Prostate gland (tissue), 2 donors: ENCODE measurements around the gene PAM16. TPM values are rescaled to one million over a fixed set of nuclear protein-coding genes. Genes with fewer than 3 reads are reported as not detected.

Source experiments
- DNase-seq: peaks from one replicate; pipeline ENCODE4 v3.0.0-alpha.2; 2019; ENCODE audit warnings: low spot score
- H3K27ac ChIP-seq, 2 donors: fragments of 200-600 bp; sonication (generic); 2 replicates each; pipeline ENCODE4 v1.5.1; 2017 to 2019
- H3K27me3 ChIP-seq: fragments of 200-600 bp; sonication (generic); replicated peaks from 2 replicates; pipeline ENCODE4 v1.5.1; 2019; ENCODE audit not compliant: insufficient read depth
- H3K36me3 ChIP-seq, 2 donors: fragments of 200-600 bp; sonication (generic); 1 replicate in 1 of 2; 2 replicates in 1 of 2; pipeline versions ENCODE4 v1.5.1 to v1.8.1; 2017 to 2019
- H3K4me1 ChIP-seq: fragments of 200-600 bp; sonication (generic); replicated peaks from 2 replicates; pipeline ENCODE4 v1.5.1; 2019
- H3K4me3 ChIP-seq, 2 donors: fragments of 200-600 bp; sonication (generic); 2 replicates each; pipeline ENCODE4 v1.5.1; 2017 to 2019
- H3K9me3 ChIP-seq: fragments of 200-600 bp; sonication (generic); 2 replicates; pipeline ENCODE4 v1.5.1; 2017
- CTCF ChIP-seq, 4 experiments: fragments of 200-600 bp in 2 of 4; fragments of 450-650 bp in 2 of 4; sonication (generic) in 2 of 4; IDR thresholded peaks; 1 replicate in 3 of 4; 2 replicates in 1 of 4; pipeline ENCODE4 v1.5.1; 2016 to 2019; ENCODE audit warnings: antibody characterized with exemption in 4 of 4, mild to moderate bottlenecking in 2 of 4, moderate library complexity in 2 of 4
- POLR2A ChIP-seq: fragments of 450-650 bp; IDR thresholded peaks from one replicate; pipeline ENCODE4 v1.6.1; 2016; ENCODE audit warnings: antibody characterized with exemption, mild to moderate bottlenecking
- POLR2AphosphoS5 ChIP-seq: sonication (generic); formaldehyde crosslinking; IDR thresholded peaks from one replicate; pipeline ENCODE4 v1.6.1; 2017; ENCODE audit warnings: antibody characterized with exemption
- WGBS: methylation state at CpG from one replicate; pipeline ENCODE4 v1.1.5; 2018; 5-methylcytosine and 5-hydroxymethylcytosine counted together
- intact Hi-C: fragments of 100-400 bp; cut with DNase I; formaldehyde crosslinking; loops from one replicate; pipeline ENCODE4 v1.14.2; 2022
- total RNA-seq, 2 donors: library from RNA; depleted of rRNA; stranded (reverse); fragments of >200 nt; gene quantifications; one replicate each; pipeline ENCODE4 v1.1.0, GENCODE V29; 2016

Gene PAM16
- total RNA-seq, 2 donors from 2014 or later, result 28.6 to 100 TPM

- no peak overlapping the region for H3K4me3 ChIP-seq
- intact Hi-C loops, result loop anchor here (2.0 kb wide), 1 partner anchor 34 kb away; no protein-coding TSS in a partner anchor
- no peaks in the 10 kb centered on the region for H3K27me3 ChIP-seq
- no peaks in the 10 kb centered on the region for H3K36me3 ChIP-seq
- 92% methylated on average over 24 of the region's 28 CpGs for WGBS
- TF ChIP-seq POLR2A (no peak), CTCF (IDR thresholded peaks at IDR 0.05) (no peak), POLR2AphosphoS5 (no peak)
- no peak overlapping the region for H3K27ac ChIP-seq
- H3K4me1 ChIP-seq, result no peaks in the 10 kb centered on the region
- no peak for DNase-seq
- H3K9me3 ChIP-seq, result no peaks in the 10 kb centered on the region
These were observed 10.2 kb upstream of the PAM16 start for GRCh38 chr16:4361033-4361943.

- H3K4me3 ChIP-seq, result no peak overlapping the region
- 87% methylated on average over 11 of the region's 11 CpGs for WGBS
- H3K36me3 ChIP-seq, result no peaks in the 10 kb centered on the region
- no peak for DNase-seq
- no peak for TF ChIP-seq CTCF (IDR thresholded peaks at IDR 0.05)
- no peak for TF ChIP-seq POLR2A
- TF ChIP-seq POLR2AphosphoS5, result no peak
- no peaks in the 10 kb centered on the region for H3K9me3 ChIP-seq
- intact Hi-C loops, result loop anchor here (2.0 kb wide), 1 partner anchor 34 kb away; no protein-coding TSS in a partner anchor
- H3K27me3 ChIP-seq, result no peaks in the 10 kb centered on the region
- no peaks in the 10 kb centered on the region for H3K4me1 ChIP-seq
- no peak overlapping the region for H3K27ac ChIP-seq
These were observed 9.5 kb upstream of the PAM16 start for GRCh38 chr16:4360538-4361021.

- Histone ChIP-seq H3K9me3 (no peaks in the 10 kb centered on the region), H3K27ac (no peak overlapping the region), H3K27me3 (no peaks in the 10 kb centered on the region), H3K36me3 (no peaks in the 10 kb centered on the region), H3K4me1 (no peaks in the 10 kb centered on the region), H3K4me3 (no peak overlapping the region)
- intact Hi-C loops, result loop anchor here (1.0 to 2.0 kb wide), 2 partner anchors 35 to 42 kb away; no protein-coding TSS in a partner anchor
- WGBS, result 93% methylated on average over 3 of the region's 3 CpGs
- TF ChIP-seq POLR2A, result no peak
- TF ChIP-seq CTCF (IDR thresholded peaks at IDR 0.05), result no peak
- no peak for TF ChIP-seq POLR2AphosphoS5
- DNase-seq, result no peak
These were observed 8.8 kb upstream of the PAM16 start for GRCh38 chr16:4359914-4360313.

- no peak for DNase-seq
- H3K27ac ChIP-seq, result no peak overlapping the region
- H3K4me1 ChIP-seq, result no peaks in the 10 kb centered on the region
- no peaks in the 10 kb centered on the region for H3K36me3 ChIP-seq
- H3K9me3 ChIP-seq, result no peaks in the 10 kb centered on the region
- intact Hi-C loops, result loop anchor here (1.0 kb wide), 1 partner anchor 43 kb away; no protein-coding TSS in a partner anchor
- no peaks in the 10 kb centered on the region for H3K27me3 ChIP-seq
- 25% methylated on average over 15 of the region's 19 CpGs for WGBS
- H3K4me3 ChIP-seq, result no peak overlapping the region
- TF ChIP-seq POLR2A, result no peak
- peak; percentile 95 to 97 (median 96) for TF ChIP-seq CTCF (IDR thresholded peaks at IDR 0.05)
- TF ChIP-seq POLR2AphosphoS5, result no peak
These were observed 7.9 kb upstream of the PAM16 start for GRCh38 chr16:4358831-4359561.
